Measurements from ENCODE around the gene ZNF776.
A peak's percentile ranks its signal among the peaks of the same experiment; 100 is the strongest.
"Not testable (repeated sequence)": the region's sequence is repeated elsewhere in the genome, so short reads cannot be mapped to it uniquely, and the experiment has no call there.

The ZNF776 gene

GRCh38 chr19:57712222-57712621 is 34.4 kb upstream of the ZNF776 start:
- Mint-ChIP-seq H3K4me3 (no peak overlapping the region), H3K9me3 (peaks cover 87% of the 10 kb centered on the region), H3K4me1 (peaks cover 10% of the 10 kb centered on the region), H3K27ac (no peak overlapping the region), H3K27me3 (ENCODE audit: low read depth, poor library complexity) (peaks cover 10% of the 10 kb centered on the region), H3K36me3 (ENCODE audit: low read depth) (peaks cover 81% of the 10 kb centered on the region)
- no peak for DNase-seq
- no peak for TF ChIP-seq CTCF (IDR thresholded peaks at IDR 0.05)

DNA sequence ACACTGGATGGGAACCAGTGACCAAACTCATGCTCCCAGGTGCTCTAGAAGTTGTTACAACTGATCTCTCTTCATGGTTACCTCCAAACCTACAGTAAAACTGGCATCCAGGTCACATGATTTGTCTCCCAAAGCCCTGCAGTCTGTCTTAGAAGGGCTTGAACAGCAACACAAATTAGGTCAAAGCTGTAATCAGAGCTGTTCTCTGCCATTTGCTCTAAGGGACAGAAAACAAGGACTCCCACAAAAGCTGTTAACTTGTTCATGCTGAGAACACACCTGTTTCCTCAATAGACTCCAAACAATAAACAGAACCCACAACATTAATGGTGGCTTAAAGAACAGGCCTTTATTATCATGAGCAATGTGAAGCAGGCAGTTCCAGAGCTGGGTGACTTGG is 27.2 kb upstream of the ZNF776 start:
- no peaks in the 10 kb centered on the region for H3K4me1 Mint-ChIP-seq

GRCh38 chr19:57719901-57720519 is 26.6 kb upstream of the ZNF776 start:
- H3K9me3 Mint-ChIP-seq = peaks cover 96% of the 10 kb centered on the region
- H3K27me3 Mint-ChIP-seq (ENCODE audit: low read depth, poor library complexity) = peaks cover 2% of the 10 kb centered on the region
- DNase-seq = no peak
- H3K4me1 Mint-ChIP-seq = no peaks in the 10 kb centered on the region
- H3K36me3 Mint-ChIP-seq (ENCODE audit: low read depth) = peaks cover 95% of the 10 kb centered on the region
- no peak for TF ChIP-seq CTCF (IDR thresholded peaks at IDR 0.05)
- no peak overlapping the region for H3K27ac Mint-ChIP-seq
- H3K4me3 Mint-ChIP-seq = no peak overlapping the region

More for the DNA sequence above, 27.2 kb upstream of the ZNF776 start:
- Mint-ChIP-seq H3K9me3 (peaks cover 96% of the 10 kb centered on the region), H3K27me3 (ENCODE audit: low read depth, poor library complexity) (peaks cover 2% of the 10 kb centered on the region), H3K36me3 (ENCODE audit: low read depth) (peaks cover 95% of the 10 kb centered on the region), H3K4me3 (no peak overlapping the region), H3K27ac (no peak overlapping the region)
- TF ChIP-seq CTCF (IDR thresholded peaks at IDR 0.05) = no peak
- DNase-seq = no peak

- peaks cover 99% of the 10 kb centered on the region for H3K9me3 Mint-ChIP-seq
- no peak overlapping the region for H3K27ac Mint-ChIP-seq
- no peaks in the 10 kb centered on the region for H3K4me1 Mint-ChIP-seq
- no peak for DNase-seq
- no peak overlapping the region for H3K4me3 Mint-ChIP-seq
- peaks cover 2% of the 10 kb centered on the region for H3K27me3 Mint-ChIP-seq (ENCODE audit: low read depth, poor library complexity)
- peaks cover 95% of the 10 kb centered on the region for H3K36me3 Mint-ChIP-seq (ENCODE audit: low read depth)
- TF ChIP-seq CTCF (IDR thresholded peaks at IDR 0.05) = no peak
These were observed 25.7 kb upstream of the ZNF776 start for GRCh38 chr19:57720878-57721277.

DNA sequence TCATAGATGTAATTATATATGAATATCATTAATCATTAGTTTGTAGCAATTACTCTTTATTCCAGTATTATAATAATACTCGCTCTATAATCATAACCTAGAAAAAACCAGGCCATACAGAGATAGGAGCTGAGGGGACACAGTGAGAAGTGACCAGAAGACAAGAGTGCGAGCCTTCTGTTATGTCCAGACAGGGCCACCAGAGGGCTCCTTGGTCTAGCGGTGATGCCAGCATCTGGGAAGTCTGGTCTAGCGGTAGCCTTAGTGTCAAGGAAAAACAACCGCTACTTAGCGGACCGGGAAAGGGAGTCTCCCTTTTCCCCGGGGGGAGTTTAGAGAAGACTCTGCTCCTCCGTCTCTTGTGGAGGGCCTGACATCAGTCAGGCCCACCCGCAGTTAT is 8.3 kb upstream of the ZNF776 start:
- H3K9me3 Mint-ChIP-seq = peaks cover 68% of the 10 kb centered on the region
- H3K4me1 Mint-ChIP-seq; H3K27ac Mint-ChIP-seq; H3K4me3 Mint-ChIP-seq; H3K27me3 Mint-ChIP-seq (ENCODE audit: low read depth, poor library complexity); H3K36me3 Mint-ChIP-seq (ENCODE audit: low read depth): not testable (repeated sequence)
- DNase-seq = peak; percentile 28
- peak; percentile 54 for TF ChIP-seq CTCF (IDR thresholded peaks at IDR 0.05)

- not testable (repeated sequence) for H3K27ac Mint-ChIP-seq; H3K36me3 Mint-ChIP-seq (ENCODE audit: low read depth); H3K4me3 Mint-ChIP-seq; DNase-seq; H3K27me3 Mint-ChIP-seq (ENCODE audit: low read depth, poor library complexity); H3K4me1 Mint-ChIP-seq
- peaks cover 65% of the 10 kb centered on the region for H3K9me3 Mint-ChIP-seq
These were observed 7.8 kb upstream of the ZNF776 start for GRCh38 chr19:57738770-57739169.
